Transverse colon (tissue), 4 donors: ENCODE measurements around the gene INTS6L.

ENCODE experiments used
- EP300 ChIP-seq: sonication (generic); formaldehyde crosslinking; IDR thresholded peaks from one replicate; pipeline ENCODE4 v1.6.1; 2017; ENCODE audit warnings: antibody characterized with exemption, low read depth
- POLR2A ChIP-seq: fragments of 450-650 bp; IDR thresholded peaks from one replicate; pipeline ENCODE4 v1.6.1; 2016; ENCODE audit warnings: antibody characterized with exemption, mild to moderate bottlenecking, moderate library complexity
- POLR2AphosphoS5 ChIP-seq, 3 donors: sonication (generic); formaldehyde crosslinking; IDR thresholded peaks; one replicate each; pipeline ENCODE4 v1.6.1; 2016; ENCODE audit warnings: antibody characterized with exemption in 3 of 3
- TF ChIP-seq, protein P1 (sequence below), 5 experiments: fragments of 200-600 bp in 3 of 5; fragments of 450-650 bp in 2 of 5; sonication (generic) in 3 of 5; IDR thresholded peaks; 1 replicate in 2 of 5; 2 replicates in 3 of 5; pipeline ENCODE4 v1.5.1; 2016 to 2017; ENCODE audit warnings: antibody characterized with exemption in 5 of 5, inconsistent platforms in 3 of 5, mild to moderate bottlenecking in 2 of 5, moderate library complexity in 1 of 5

DNA sequence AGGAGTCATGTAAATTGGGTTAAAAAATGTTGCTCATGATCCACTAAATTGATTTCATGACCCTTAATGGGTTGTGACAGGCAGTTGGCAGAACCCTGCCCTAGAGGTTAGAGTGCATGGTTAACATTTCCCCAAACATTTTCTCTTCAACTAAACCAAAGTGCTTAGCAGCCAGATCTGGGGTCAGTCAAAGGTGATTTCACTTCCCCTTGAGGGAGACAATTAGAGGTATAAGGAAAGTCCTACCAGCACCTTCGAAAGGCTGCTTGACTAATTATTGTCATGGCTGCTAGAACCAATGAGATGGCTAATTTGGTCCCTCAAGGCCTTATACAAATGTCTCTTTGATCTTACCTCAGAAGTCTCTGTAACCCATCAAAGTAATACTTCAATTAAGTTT, 30.9 kb upstream of the INTS6L start:
- TF ChIP-seq, protein P1, sequence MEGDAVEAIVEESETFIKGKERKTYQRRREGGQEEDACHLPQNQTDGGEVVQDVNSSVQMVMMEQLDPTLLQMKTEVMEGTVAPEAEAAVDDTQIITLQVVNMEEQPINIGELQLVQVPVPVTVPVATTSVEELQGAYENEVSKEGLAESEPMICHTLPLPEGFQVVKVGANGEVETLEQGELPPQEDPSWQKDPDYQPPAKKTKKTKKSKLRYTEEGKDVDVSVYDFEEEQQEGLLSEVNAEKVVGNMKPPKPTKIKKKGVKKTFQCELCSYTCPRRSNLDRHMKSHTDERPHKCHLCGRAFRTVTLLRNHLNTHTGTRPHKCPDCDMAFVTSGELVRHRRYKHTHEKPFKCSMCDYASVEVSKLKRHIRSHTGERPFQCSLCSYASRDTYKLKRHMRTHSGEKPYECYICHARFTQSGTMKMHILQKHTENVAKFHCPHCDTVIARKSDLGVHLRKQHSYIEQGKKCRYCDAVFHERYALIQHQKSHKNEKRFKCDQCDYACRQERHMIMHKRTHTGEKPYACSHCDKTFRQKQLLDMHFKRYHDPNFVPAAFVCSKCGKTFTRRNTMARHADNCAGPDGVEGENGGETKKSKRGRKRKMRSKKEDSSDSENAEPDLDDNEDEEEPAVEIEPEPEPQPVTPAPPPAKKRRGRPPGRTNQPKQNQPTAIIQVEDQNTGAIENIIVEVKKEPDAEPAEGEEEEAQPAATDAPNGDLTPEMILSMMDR (IDR thresholded peaks at IDR 0.05), result no peak
- no peak for TF ChIP-seq EP300
- TF ChIP-seq POLR2A, result no peak
- TF ChIP-seq POLR2AphosphoS5 (IDR thresholded peaks at IDR 0.05), result no peak
